RWPE1 (cell line): ENCODE measurements around the gene CLEC4G.
"Not testable (repeated sequence)": the region's sequence is repeated elsewhere in the genome, so short reads cannot be mapped to it uniquely, and the experiment has no call there.

ENCODE experiments used
- CTCF ChIA-PET: fragments of 350-600 bp; sonication (Branson Sonifier 250); formaldehyde crosslinking; extraction: SDS; loops from one replicate; lab custom pipeline; 2021; lab: Yijun Ruan, JAX
- POLR2A ChIA-PET: fragments of 400-600 bp; formaldehyde crosslinking; extraction: SDS; loops from one replicate; lab custom pipeline; 2020; ENCODE audit warnings: antibody characterized with exemption; ENCODE audit not compliant: low non-redundant PET; lab: Yijun Ruan, JAX
- DNase-seq: peaks from one replicate; pipeline ENCODE4 v3.0.0; 2012; ENCODE audit warnings: low spot score
- H3K27ac ChIP-seq: fragments of 450-650 bp; 2 replicates; pipeline ENCODE4 v1.5.1; 2017
- CTCF ChIP-seq: fragments of 450-650 bp; conservative IDR thresholded peaks from 2 replicates; pipeline ENCODE4 v1.5.1; 2017; ENCODE audit warnings: low read depth, mild to moderate bottlenecking

CLEC4G gene

GRCh38 chr19:7748756-7749155 lies 16.8 kb upstream of the CLEC4G start:
- POLR2A ChIA-PET, result no interaction called here
- CTCF ChIA-PET, result no interaction called here
- TF ChIP-seq CTCF, result no peak
- no peak overlapping the region for H3K27ac ChIP-seq
- DNase-seq, result peak; percentile 27

GRCh38 chr19:7748171-7748570 lies 16.3 kb upstream of the CLEC4G start:
- DNase-seq, result no peak
- ChIA-PET POLR2A (no interaction called here), CTCF (interaction anchor here (0.6 kb wide), 1 partner anchor 51 kb away, joined by 3 read pairs; no protein-coding TSS in a partner anchor)
- H3K27ac ChIP-seq, result no peak overlapping the region
- no peak for TF ChIP-seq CTCF

GRCh38 chr19:7746903-7747884 lies 15.3 kb upstream of the CLEC4G start, which contains the start of gene CD209:
CD209 (minus strand) TSS chr19:7747534; CDS start chr19:7747511, 23 bp downstream.
- H3K27ac ChIP-seq, result no peak within 1 kb of the TSS
- CTCF ChIA-PET, result interaction anchor here (0.6 kb wide), 2 partner anchors 52 to 602 kb away, joined by 3 read pairs; no protein-coding TSS in a partner anchor
- no peak for TF ChIP-seq CTCF
- POLR2A ChIA-PET, result no interaction called here
- DNase-seq, result no peak

- H3K27ac ChIP-seq, DNase-seq, POLR2A ChIA-PET, CTCF ChIA-PET: not testable (repeated sequence)
These were observed 14.4 kb upstream of the CLEC4G start for GRCh38 chr19:7746306-7746705.

GRCh38 chr19:7744871-7745650 lies 13.2 kb upstream of the CLEC4G start:
- CTCF ChIA-PET, result no interaction called here

GRCh38 chr19:7744199-7744786 lies 12.4 kb upstream of the CLEC4G start:
- no peak for TF ChIP-seq CTCF
- ChIA-PET POLR2A (no interaction called here), CTCF (no interaction called here)
- H3K27ac ChIP-seq, result no peak overlapping the region
- no peak for DNase-seq

More at GRCh38 chr19:7744871-7745650, 13.2 kb upstream of the CLEC4G start:
- no peak for DNase-seq
- no peak overlapping the region for H3K27ac ChIP-seq
- POLR2A ChIA-PET, result no interaction called here
- no peak for TF ChIP-seq CTCF
